Left forelimb (tissue), 1 donor: ENCODE results near the gene SLC23A2.

Experiments used
- DNase-seq: peaks from one replicate; pipeline ENCODE4 v3.0.0-alpha.2; 2018; ENCODE audit warnings: low spot score

SLC23A2 gene

DNA sequence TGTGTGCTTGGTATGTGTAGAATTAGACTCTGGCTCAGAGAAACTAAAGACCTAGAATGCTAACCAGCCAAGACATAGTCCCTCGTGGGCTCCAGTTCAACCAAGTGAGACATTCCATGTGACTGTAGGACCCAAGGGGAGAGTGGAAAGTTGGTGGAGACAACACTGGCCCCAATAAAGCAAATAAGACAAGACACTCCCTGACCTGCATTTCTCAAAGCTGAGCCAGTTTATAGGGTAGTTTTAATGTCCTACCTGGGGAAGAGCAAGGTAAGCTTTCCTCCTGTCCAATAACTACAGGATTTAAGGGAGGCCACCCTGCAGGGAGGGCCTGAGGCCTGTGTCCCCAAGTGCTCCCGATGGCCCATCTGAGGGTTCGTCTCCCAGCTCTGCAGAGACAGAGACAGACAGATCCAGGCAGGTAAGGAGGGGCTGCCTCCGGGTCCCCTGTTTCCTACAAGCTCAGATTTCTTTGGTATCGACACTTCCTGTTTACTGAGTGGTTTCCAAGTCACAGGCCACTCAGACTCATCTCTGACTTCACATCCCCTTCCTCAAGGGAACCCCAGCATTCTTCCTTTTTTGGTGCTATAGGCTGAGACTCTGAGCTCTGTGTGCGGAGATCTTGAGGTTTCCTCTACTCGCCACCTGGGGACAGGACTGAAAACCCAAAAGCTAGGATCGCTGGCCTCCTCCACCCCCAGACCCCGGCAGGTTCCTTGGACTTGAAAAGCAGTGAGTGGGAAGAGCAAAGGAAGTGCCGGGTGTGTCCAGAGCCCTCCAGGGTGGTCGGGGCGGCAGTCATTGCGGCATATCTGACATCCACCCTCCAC, 187.2 kb downstream of the SLC23A2 start:
- no peak for DNase-seq

DNA sequence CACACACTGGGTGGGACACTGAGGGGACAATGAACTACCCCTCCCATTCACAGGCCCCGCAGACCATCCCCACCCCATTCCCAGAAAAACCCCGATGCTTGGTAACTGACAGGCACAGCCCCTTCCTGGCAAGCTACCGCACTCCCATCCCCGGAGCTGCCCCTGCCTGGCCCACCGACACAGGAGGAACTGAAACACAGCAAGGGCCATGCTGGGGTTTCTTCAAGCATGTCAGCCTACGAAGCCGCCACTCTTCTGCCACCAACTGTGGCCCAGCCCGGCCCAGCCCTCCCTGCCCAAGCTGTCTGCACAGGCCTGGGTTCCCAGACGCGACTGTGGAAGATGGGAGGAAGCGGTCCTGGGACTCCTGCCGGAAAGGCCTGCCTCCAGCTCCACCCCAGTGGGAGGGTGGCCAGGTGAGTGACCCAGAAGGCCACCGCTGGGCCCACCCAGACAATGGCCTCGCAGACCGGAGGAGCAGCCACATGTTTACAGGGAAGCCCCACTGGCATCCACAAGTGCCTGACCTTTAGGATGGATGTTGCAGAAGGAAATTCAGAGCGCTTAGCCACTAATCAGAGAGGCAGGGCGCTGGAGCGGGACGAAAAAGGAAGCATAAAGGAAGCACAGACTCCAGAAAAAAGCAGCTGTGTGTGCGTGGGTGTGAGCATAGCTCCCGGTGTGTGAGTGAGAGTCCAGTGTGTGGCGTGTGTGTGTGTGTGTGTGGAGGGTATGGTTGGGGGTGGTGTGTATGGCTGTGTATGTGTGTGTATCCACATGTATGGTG, 188.0 kb downstream of the SLC23A2 start:
- DNase-seq, result no peak

DNA sequence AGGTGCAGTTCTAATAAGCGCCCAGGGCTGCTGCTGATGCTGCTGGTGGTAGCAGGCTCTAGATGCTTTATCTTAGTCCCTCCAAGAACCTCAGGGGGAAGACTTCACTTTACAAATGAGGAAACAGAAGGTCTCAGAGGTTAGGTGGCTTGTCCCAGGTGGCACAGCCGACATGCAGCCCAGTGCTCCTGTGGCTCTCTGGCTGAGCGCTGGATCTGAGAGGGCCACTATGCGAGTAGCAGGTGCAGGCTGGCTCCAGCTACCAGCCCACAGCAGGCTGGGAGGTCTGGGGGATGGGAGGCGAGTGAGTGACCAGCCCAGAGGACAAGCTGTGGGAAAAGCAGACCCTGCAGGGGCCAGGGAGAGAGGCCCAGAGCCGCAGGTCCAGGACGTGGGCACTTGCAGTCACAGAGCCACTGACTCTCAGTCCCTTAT, 188.7 kb downstream of the SLC23A2 start:
- DNase-seq, result no peak

- DNase-seq, result no peak
Observed at GRCh38 chr20:4812216-4812615, 189.1 kb downstream of the SLC23A2 start.

DNA sequence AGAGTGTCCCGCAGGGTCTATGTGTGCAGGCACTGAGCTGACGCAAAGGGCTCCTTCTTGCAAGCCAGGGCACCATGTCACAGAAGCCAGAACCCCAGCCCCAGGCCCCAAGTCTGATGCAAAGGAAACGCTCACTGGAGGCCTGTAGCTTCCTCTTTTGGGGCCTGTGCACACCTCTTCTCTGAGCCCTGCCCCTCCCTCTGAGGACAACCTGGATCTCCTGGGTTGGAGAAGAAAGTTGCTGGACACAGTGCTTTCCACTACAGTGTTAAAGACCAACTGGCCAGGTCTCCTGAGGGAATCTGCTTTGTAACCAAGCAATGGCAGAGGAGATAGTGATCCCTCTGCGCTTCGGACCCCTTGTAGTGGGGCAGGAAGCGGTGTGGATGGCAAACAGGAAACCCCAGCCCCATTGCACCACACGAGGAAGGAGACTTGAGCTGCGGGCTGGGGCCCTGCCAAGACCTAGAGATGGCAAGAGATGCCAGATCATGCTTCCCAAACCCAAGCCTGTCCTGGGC, 189.6 kb downstream of the SLC23A2 start:
- DNase-seq, result no peak

DNA sequence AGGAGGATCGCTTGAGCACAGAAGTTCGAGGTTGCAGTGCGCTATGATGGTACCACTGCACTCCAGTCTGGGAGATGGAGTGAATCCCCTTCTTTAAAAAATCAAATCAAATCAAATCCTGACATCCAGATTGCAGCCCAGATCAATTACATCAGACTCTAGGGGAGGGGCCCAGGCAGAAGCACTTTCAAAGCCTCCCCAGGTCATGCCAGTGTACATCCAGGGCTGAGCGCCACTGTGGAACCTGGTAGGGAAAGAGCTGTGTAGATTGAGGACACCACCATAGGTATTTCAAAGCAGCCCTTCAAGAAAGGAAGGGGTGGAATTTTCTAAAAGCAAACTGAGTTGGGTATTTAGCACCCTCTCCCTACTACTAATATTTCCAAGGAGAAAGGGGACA, 190.1 kb downstream of the SLC23A2 start:
- no peak for DNase-seq

DNA sequence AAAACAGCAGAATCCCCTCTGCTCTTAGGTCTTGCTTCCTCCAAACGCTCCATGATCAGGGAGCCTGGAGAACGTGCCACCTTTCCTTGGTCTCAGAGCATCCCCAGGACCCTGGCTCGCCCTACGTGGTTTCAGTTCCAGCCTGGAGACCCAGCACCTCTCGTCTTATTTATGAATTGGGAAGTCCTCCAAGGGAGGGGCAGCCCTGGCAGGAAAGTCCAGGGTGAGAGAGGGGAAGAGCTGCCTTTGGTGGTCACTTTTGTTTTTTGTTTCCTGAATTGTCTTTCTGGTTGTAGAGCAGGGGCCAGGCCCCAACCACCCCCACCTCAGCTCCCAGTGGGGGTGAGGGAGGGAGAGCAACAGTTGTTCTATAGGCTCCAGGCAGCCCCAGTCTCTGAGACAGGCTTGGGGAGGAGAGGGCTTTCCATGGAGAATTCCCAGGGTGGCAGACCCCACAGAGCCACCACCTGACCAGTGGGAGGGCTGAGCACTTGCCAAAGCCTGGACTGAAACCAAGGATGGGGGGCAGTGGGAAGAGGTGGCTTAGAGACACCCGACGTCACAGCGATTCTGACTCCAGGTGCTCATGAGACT, 190.8 kb downstream of the SLC23A2 start:
- DNase-seq, result no peak

DNA sequence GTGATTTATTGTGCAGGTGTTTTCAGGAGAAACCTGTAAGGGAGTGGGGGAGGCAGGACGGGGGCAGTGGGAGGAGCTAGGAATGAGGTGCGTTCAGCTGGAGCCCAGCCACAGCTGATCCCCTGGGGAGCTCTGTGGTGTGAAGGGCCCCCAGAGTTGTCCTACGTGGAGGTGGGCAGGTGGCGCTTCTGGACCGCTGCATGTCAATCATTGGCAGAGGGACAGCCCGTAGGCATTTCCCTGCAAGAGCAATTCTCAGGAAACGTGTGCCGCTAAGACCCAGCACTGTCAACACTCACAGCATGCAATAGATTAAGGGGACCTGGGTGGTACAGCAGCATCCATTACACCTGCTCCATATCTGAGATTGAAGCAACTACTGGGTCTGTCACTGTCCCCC, 191.6 kb downstream of the SLC23A2 start:
- no peak for DNase-seq

GRCh38 chr20:4808872-4809271, 192.4 kb downstream of the SLC23A2 start:
- DNase-seq, result no peak

DNA sequence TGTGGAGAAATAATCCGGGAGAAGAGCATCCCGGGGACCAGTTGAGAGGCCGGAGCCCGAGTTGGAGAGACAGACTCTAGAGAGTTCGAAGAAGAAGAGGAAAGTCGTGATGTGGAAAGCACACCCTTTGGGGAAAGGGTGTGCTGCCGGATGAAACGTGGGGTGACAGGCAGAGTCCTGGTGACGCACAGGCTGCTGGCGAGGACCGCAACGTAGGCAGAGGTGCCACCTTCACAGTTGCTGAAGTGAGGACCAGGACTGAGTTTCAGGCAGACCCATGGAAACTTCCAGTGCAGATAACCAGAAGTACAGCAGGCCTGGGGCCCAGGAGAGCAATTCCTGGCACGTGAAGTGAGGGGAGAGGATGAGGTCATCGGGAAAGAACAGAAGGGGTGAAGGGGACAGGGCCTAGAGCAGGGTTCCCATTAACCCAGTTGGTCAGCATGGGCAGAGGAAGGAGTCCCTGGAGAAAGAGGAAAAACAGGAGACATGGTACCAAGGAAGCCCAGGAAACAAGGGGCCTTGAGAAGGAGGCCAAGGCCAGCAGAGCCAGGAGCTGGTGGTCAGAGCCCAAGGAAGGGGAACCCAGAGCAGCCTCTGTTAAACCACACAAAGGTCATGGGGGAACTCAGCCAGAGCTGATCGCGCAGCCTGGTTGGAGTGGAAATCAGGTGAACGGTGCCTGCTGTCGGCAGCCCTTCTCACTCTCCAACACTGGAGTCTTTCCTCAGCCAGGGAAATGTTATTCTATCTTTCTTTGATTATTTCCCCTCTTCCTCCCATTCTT, 195.5 kb downstream of the SLC23A2 start:
- DNase-seq, result no peak

GRCh38 chr20:4802527-4802926, 198.8 kb downstream of the SLC23A2 start:
- no peak for DNase-seq
